ENCODE results near the gene PCCA. TPM values are rescaled to one million over a fixed set of nuclear protein-coding genes. Genes with fewer than 3 reads are reported as not detected.

Gene PCCA
- polyA plus RNA-seq, 1 of the 3 experiments (the other 2 are of a cell fraction) = 7.3 TPM

GRCh38 chr13:100392709-100393630 lies 304.1 kb downstream of the PCCA start (continued):
- TF ChIP-seq, protein P1, sequence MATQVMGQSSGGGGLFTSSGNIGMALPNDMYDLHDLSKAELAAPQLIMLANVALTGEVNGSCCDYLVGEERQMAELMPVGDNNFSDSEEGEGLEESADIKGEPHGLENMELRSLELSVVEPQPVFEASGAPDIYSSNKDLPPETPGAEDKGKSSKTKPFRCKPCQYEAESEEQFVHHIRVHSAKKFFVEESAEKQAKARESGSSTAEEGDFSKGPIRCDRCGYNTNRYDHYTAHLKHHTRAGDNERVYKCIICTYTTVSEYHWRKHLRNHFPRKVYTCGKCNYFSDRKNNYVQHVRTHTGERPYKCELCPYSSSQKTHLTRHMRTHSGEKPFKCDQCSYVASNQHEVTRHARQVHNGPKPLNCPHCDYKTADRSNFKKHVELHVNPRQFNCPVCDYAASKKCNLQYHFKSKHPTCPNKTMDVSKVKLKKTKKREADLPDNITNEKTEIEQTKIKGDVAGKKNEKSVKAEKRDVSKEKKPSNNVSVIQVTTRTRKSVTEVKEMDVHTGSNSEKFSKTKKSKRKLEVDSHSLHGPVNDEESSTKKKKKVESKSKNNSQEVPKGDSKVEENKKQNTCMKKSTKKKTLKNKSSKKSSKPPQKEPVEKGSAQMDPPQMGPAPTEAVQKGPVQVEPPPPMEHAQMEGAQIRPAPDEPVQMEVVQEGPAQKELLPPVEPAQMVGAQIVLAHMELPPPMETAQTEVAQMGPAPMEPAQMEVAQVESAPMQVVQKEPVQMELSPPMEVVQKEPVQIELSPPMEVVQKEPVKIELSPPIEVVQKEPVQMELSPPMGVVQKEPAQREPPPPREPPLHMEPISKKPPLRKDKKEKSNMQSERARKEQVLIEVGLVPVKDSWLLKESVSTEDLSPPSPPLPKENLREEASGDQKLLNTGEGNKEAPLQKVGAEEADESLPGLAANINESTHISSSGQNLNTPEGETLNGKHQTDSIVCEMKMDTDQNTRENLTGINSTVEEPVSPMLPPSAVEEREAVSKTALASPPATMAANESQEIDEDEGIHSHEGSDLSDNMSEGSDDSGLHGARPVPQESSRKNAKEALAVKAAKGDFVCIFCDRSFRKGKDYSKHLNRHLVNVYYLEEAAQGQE (IDR thresholded peaks at IDR 0.05; ENCODE audit: low read depth, low read length) = peak; percentile 71; the same call in 1 of the 2 replicates
- no peak for TF ChIP-seq FOXJ3 (CRISPR knock-in tag; IDR thresholded peaks at IDR 0.05)
- peak; percentile 13; the same call in 1 of the 2 replicates for TF ChIP-seq SMC3 (IDR thresholded peaks at IDR 0.05; ENCODE audit: low read depth, low read length)
- TF ChIP-seq, protein P2, sequence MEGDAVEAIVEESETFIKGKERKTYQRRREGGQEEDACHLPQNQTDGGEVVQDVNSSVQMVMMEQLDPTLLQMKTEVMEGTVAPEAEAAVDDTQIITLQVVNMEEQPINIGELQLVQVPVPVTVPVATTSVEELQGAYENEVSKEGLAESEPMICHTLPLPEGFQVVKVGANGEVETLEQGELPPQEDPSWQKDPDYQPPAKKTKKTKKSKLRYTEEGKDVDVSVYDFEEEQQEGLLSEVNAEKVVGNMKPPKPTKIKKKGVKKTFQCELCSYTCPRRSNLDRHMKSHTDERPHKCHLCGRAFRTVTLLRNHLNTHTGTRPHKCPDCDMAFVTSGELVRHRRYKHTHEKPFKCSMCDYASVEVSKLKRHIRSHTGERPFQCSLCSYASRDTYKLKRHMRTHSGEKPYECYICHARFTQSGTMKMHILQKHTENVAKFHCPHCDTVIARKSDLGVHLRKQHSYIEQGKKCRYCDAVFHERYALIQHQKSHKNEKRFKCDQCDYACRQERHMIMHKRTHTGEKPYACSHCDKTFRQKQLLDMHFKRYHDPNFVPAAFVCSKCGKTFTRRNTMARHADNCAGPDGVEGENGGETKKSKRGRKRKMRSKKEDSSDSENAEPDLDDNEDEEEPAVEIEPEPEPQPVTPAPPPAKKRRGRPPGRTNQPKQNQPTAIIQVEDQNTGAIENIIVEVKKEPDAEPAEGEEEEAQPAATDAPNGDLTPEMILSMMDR (IDR thresholded peaks at IDR 0.05) = no peak
- TF ChIP-seq RXRA (IDR thresholded peaks at IDR 0.05; ENCODE audit: borderline replicate concordance, low read depth) = peak; percentile 96
- peak; percentile 100 for TF ChIP-seq FOSL2 (IDR thresholded peaks at IDR 0.05; ENCODE audit: borderline replicate concordance, low read depth)
- TF ChIP-seq GABPA (IDR thresholded peaks at IDR 0.05; ENCODE audit: low read depth) = 0 out of 2 replicates have a peak, but pooled peaks have one; percentile 2
- no peak for TF ChIP-seq RFX5 (IDR thresholded peaks at IDR 0.05; ENCODE audit: low read length)
- peak; percentile 57 to 95 for TF ChIP-seq EP300 (IDR thresholded peaks at IDR 0.05; ENCODE audit: borderline replicate concordance in 1 of 2, low read depth in 1 of 2, low read length in 1 of 2)
- TF ChIP-seq, protein P3, sequence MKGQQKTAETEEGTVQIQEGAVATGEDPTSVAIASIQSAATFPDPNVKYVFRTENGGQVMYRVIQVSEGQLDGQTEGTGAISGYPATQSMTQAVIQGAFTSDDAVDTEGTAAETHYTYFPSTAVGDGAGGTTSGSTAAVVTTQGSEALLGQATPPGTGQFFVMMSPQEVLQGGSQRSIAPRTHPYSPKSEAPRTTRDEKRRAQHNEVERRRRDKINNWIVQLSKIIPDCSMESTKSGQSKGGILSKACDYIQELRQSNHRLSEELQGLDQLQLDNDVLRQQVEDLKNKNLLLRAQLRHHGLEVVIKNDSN (IDR thresholded peaks at IDR 0.05; ENCODE audit: borderline replicate concordance, low read depth) = 0 out of 2 replicates have a peak, but pooled peaks have one; percentile 20

GRCh38 chr13:100394005-100394695 lies 305.3 kb downstream of the PCCA start:
- peak overlapping the region; percentile 56 to 98 for H3K27ac ChIP-seq (ENCODE audit: low read depth in 2 of 2, low read length in 1 of 2)
- ChIA-PET CTCF (no interaction called here), POLR2A (no interaction called here)
- peak overlapping the region; percentile 71 for H3K4me2 ChIP-seq
- peaks cover 9 to 30% of the 10 kb centered on the region in 2 experiments; a peak in 3 of 4 replicates for H3K4me1 ChIP-seq (ENCODE audit: control insufficient read depth in 1 of 2, insufficient read depth in 2 of 2, low read depth in 1 of 2, low read length in 1 of 2)
- H3K9me3 ChIP-seq = no peaks in the 10 kb centered on the region
- peak overlapping the region; percentile 24 to 35; a peak in 3 of 4 replicates for H3K4me3 ChIP-seq (ENCODE audit: low read depth in 2 of 2, low read length in 1 of 2)
- DNase-seq = peak; percentile 17
- H3K27me3 ChIP-seq (ENCODE audit: insufficient read depth) = no peaks in the 10 kb centered on the region
- H3K9ac ChIP-seq = peak overlapping the region; percentile 69
- H3K36me3 ChIP-seq (replicated peaks in 1 of 2; ENCODE audit: control insufficient read depth in 1 of 2, insufficient read depth in 2 of 2, low read length in 1 of 2) = no peaks in the 10 kb centered on the region
- H3F3A ChIP-seq (replicated peaks; ENCODE audit: insufficient read depth) = peaks cover 33% of the 10 kb centered on the region
- H3K9me2 ChIP-seq = no peaks in the 10 kb centered on the region
- peak overlapping the region; percentile 66; the same call in 1 of the 2 replicates for H2AFZ ChIP-seq (ENCODE audit: low read depth)
- no peaks in the 10 kb centered on the region for H3K79me2 ChIP-seq (ENCODE audit: insufficient read depth)
- H4K20me1 ChIP-seq (ENCODE audit: insufficient read depth) = no peaks in the 10 kb centered on the region
- WGBS (ENCODE audit: low lambda C conversion rate) = 22% methylated on average over 9 of the region's 9 CpGs
- TF ChIP-seq TAF1 (IDR thresholded peaks at IDR 0.05; ENCODE audit: borderline replicate concordance, low read depth, low read length) (no peak), RFX5 (IDR thresholded peaks at IDR 0.05; ENCODE audit: low read length) (no peak), GABPA (IDR thresholded peaks at IDR 0.05; ENCODE audit: low read depth) (no peak), EZH2phosphoT487 (IDR thresholded peaks at IDR 0.05; ENCODE audit: borderline replicate concordance, low read depth) (no peak), MXI1 (IDR thresholded peaks at IDR 0.05; ENCODE audit: low read depth, low read length) (no peak), MEF2A (IDR thresholded peaks at IDR 0.05; ENCODE audit: borderline replicate concordance, low read depth) (no peak)
- TF ChIP-seq, protein P2 (IDR thresholded peaks at IDR 0.05) = no peak
- TF ChIP-seq, protein P4, sequence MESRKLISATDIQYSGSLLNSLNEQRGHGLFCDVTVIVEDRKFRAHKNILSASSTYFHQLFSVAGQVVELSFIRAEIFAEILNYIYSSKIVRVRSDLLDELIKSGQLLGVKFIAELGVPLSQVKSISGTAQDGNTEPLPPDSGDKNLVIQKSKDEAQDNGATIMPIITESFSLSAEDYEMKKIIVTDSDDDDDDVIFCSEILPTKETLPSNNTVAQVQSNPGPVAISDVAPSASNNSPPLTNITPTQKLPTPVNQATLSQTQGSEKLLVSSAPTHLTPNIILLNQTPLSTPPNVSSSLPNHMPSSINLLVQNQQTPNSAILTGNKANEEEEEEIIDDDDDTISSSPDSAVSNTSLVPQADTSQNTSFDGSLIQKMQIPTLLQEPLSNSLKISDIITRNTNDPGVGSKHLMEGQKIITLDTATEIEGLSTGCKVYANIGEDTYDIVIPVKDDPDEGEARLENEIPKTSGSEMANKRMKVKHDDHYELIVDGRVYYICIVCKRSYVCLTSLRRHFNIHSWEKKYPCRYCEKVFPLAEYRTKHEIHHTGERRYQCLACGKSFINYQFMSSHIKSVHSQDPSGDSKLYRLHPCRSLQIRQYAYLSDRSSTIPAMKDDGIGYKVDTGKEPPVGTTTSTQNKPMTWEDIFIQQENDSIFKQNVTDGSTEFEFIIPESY (IDR thresholded peaks at IDR 0.05; ENCODE audit: borderline replicate concordance, low read depth) = no peak
